Hepatocyte (in vitro differentiated cells): Measurements from ENCODE around the gene PSME4. TPM values are rescaled to one million over a fixed set of nuclear protein-coding genes. Genes with fewer than 3 reads are reported as not detected.
"Not testable (repeated sequence)": the region's sequence is repeated elsewhere in the genome, so short reads cannot be mapped to it uniquely, and the experiment has no call there.

Experiments used
- DNase-seq: peaks from one replicate; pipeline ENCODE4 v3.0.0-alpha.2; 2016; ENCODE audit warnings: low spot score
- H2AFZ ChIP-seq: fragments of 200-600 bp; sonication (generic); 2 replicates; pipeline ENCODE4 v1.6.0; 2016; ENCODE audit warnings: antibody characterized with exemption, mild to moderate bottlenecking
- H3K27ac ChIP-seq: fragments of 200-600 bp; sonication (generic); 2 replicates; pipeline ENCODE4 v1.5.1; 2016; ENCODE audit warnings: mild to moderate bottlenecking
- H3K27me3 ChIP-seq: fragments of 200-600 bp; sonication (generic); 2 replicates; pipeline ENCODE4 v1.6.1; 2016
- H3K36me3 ChIP-seq: fragments of 200-600 bp; sonication (generic); replicated peaks from 2 replicates; pipeline ENCODE4 v1.5.1; 2016; ENCODE audit warnings: low read depth; ENCODE audit not compliant: insufficient read depth
- H3K4me1 ChIP-seq: fragments of 200-600 bp; sonication (generic); 2 replicates; pipeline ENCODE4 v1.5.1; 2016; ENCODE audit warnings: mild to moderate bottlenecking, moderate library complexity; ENCODE audit not compliant: insufficient read depth
- H3K4me2 ChIP-seq: fragments of 200-600 bp; sonication (generic); 2 replicates; pipeline ENCODE4 v1.6.0; 2016
- H3K4me3 ChIP-seq: fragments of 200-600 bp; sonication (generic); 2 replicates; pipeline ENCODE4 v1.5.1; 2016; ENCODE audit warnings: mild to moderate bottlenecking
- H3K79me2 ChIP-seq: fragments of 200-600 bp; sonication (generic); 2 replicates; pipeline ENCODE4 v1.6.0; 2017; ENCODE audit warnings: mild to moderate bottlenecking
- H3K9me2 ChIP-seq: fragments of 200-600 bp; sonication (generic); replicated peaks from 2 replicates; pipeline ENCODE4 v1.6.0; 2017; ENCODE audit warnings: mild to moderate bottlenecking; ENCODE audit not compliant: insufficient read depth
- H3K9me3 ChIP-seq: fragments of 200-600 bp; sonication (generic); 2 replicates; pipeline ENCODE4 v1.5.1; 2016; ENCODE audit warnings: low read depth, mild to moderate bottlenecking
- H4K20me1 ChIP-seq: fragments of 200-600 bp; sonication (generic); 2 replicates; pipeline ENCODE4 v1.6.0; 2016; ENCODE audit warnings: mild to moderate bottlenecking; ENCODE audit not compliant: insufficient read depth, poor library complexity, severe bottlenecking
- CTCF ChIP-seq: fragments of 200-600 bp; sonication (generic); IDR thresholded peaks from 2 replicates; pipeline ENCODE4 v1.5.1; 2016; ENCODE audit warnings: antibody characterized with exemption, mild to moderate bottlenecking; ENCODE audit not compliant: poor library complexity
- EZH2 ChIP-seq: fragments of 200-600 bp; sonication (generic); IDR thresholded peaks from 2 replicates; pipeline ENCODE4 v1.6.1; 2016; ENCODE audit warnings: antibody characterized with exemption, mild to moderate bottlenecking, borderline replicate concordance
- EZH2phosphoT487 ChIP-seq: fragments of 200-600 bp; sonication (generic); IDR thresholded peaks from one replicate; pipeline ENCODE4 v1.6.1; 2018; ENCODE audit warnings: antibody characterized with exemption, mild to moderate bottlenecking, low read depth, moderate library complexity; ENCODE audit not compliant: unreplicated experiment, severe bottlenecking
- WGBS: methylation state at CpG from one replicate; pipeline ENCODE4 v1.1.6; 2016; ENCODE audit warnings: low lambda C conversion rate; ENCODE audit errors: missing lambda C conversion rate; 5-methylcytosine and 5-hydroxymethylcytosine counted together
- polyA plus RNA-seq: library from polyadenylated mRNA; unstranded; fragments of >200 nt; fragmentation: Nextera tagmentation; extraction: Ambion mirVana; gene quantifications from 2 replicates; pipeline ENCODE4 v1.2.1, GENCODE V29; 2016
- total RNA-seq: library from RNA; depleted of rRNA; stranded (reverse); fragments of >200 nt; gene quantifications from 2 replicates; pipeline ENCODE4 v1.2.3, GENCODE V29; 2014

The PSME4 gene
- total and polyA plus RNA-seq, 2 experiments from 2014 or later = 12.7 to 53.1 TPM

- no peak for DNase-seq
- TF ChIP-seq EZH2 (no peak), EZH2phosphoT487 (no peak), CTCF (no peak)
- no peaks in the 10 kb centered on the region for H3K79me2 ChIP-seq
- no peaks in the 10 kb centered on the region for H3K27me3 ChIP-seq
- no peaks in the 10 kb centered on the region for H3K36me3 ChIP-seq
- H3K27ac ChIP-seq = no peak overlapping the region
- H3K4me1 ChIP-seq = no peaks in the 10 kb centered on the region
- no peak overlapping the region for H2AFZ ChIP-seq
- no peaks in the 10 kb centered on the region for H3K9me3 ChIP-seq
- WGBS = 99% methylated on average over 4 of the region's 4 CpGs
- no peak overlapping the region for H3K4me2 ChIP-seq
- no peaks in the 10 kb centered on the region for H3K9me2 ChIP-seq
- H4K20me1 ChIP-seq = no peaks in the 10 kb centered on the region
- no peak overlapping the region for H3K4me3 ChIP-seq
These were observed 118.3 kb downstream of the PSME4 start for GRCh38 chr2:53852532-53852931.

GRCh38 chr2:53851052-53851757 lies 119.6 kb downstream of the PSME4 start:
- DNase-seq = peak; percentile 44
- not testable (repeated sequence) for H3K79me2 ChIP-seq, H2AFZ ChIP-seq, H3K9me2 ChIP-seq, H4K20me1 ChIP-seq, H3K4me2 ChIP-seq, H3K27me3 ChIP-seq, H3K4me1 ChIP-seq, H3K36me3 ChIP-seq, H3K4me3 ChIP-seq, H3K27ac ChIP-seq, H3K9me3 ChIP-seq
- WGBS = 81% methylated on average over 9 of the region's 9 CpGs

GRCh38 chr2:53848062-53848461 lies 122.7 kb downstream of the PSME4 start:
- Histone ChIP-seq H4K20me1 (no peaks in the 10 kb centered on the region), H3K4me1 (no peaks in the 10 kb centered on the region), H3K9me3 (no peaks in the 10 kb centered on the region), H3K4me3 (no peak overlapping the region), H3K27me3 (no peaks in the 10 kb centered on the region), H3K27ac (no peak overlapping the region), H3K4me2 (no peak overlapping the region), H2AFZ (no peak overlapping the region), H3K36me3 (no peaks in the 10 kb centered on the region), H3K9me2 (no peaks in the 10 kb centered on the region), H3K79me2 (no peaks in the 10 kb centered on the region)
- TF ChIP-seq EZH2 = no peak
- no peak for TF ChIP-seq EZH2phosphoT487
- TF ChIP-seq CTCF = no peak
- peak; percentile 6 for DNase-seq
- WGBS = 100% methylated on average over 2 of the region's 2 CpGs

- DNase-seq = no peak
- no peaks in the 10 kb centered on the region for H3K4me1 ChIP-seq
- H4K20me1 ChIP-seq = no peaks in the 10 kb centered on the region
- H3K9me3 ChIP-seq = no peaks in the 10 kb centered on the region
- no peak overlapping the region for H2AFZ ChIP-seq
- no peak overlapping the region for H3K4me2 ChIP-seq
- H3K27ac ChIP-seq = no peak overlapping the region
- TF ChIP-seq EZH2 (no peak), CTCF (no peak), EZH2phosphoT487 (no peak)
- no peaks in the 10 kb centered on the region for H3K9me2 ChIP-seq
- H3K4me3 ChIP-seq = no peak overlapping the region
- H3K27me3 ChIP-seq = no peaks in the 10 kb centered on the region
- 86% methylated on average over 2 of the region's 2 CpGs for WGBS
- no peaks in the 10 kb centered on the region for H3K79me2 ChIP-seq
- no peaks in the 10 kb centered on the region for H3K36me3 ChIP-seq
These were observed 127.2 kb downstream of the PSME4 start for GRCh38 chr2:53843595-53843994.
